GM15510 (cell line): Measurements from ENCODE around the gene MED17.

Experiments
- POLR2A ChIP-seq: IDR thresholded peaks from 3 replicates; pipeline ENCODE4 v1.6.1; 2011; ENCODE audit warnings: borderline replicate concordance; ENCODE audit not compliant: insufficient read length; ENCODE audit errors: extremely low read depth

Gene MED17

GRCh38 chr11:93746101-93746500, 38.0 kb upstream of the MED17 start:
- TF ChIP-seq POLR2A: no peak

GRCh38 chr11:93747122-93747521, 37.0 kb upstream of the MED17 start:
- TF ChIP-seq POLR2A: no peak

- no peak for TF ChIP-seq POLR2A
Measured at GRCh38 chr11:93751001-93751400, 33.1 kb upstream of the MED17 start.

- TF ChIP-seq POLR2A: no peak
Measured at GRCh38 chr11:93753241-93753640, 30.8 kb upstream of the MED17 start.

- TF ChIP-seq POLR2A: no peak
Measured at GRCh38 chr11:93756748-93757147, 27.3 kb upstream of the MED17 start.

- TF ChIP-seq POLR2A: no peak
Measured at GRCh38 chr11:93757301-93757700, 26.8 kb upstream of the MED17 start.

- no peak for TF ChIP-seq POLR2A
Measured at GRCh38 chr11:93757924-93758865, 25.9 kb upstream of the MED17 start.

GRCh38 chr11:93761910-93762309, 22.2 kb upstream of the MED17 start:
- no peak for TF ChIP-seq POLR2A

- no peak for TF ChIP-seq POLR2A
Measured at GRCh38 chr11:93765551-93765950, 18.5 kb upstream of the MED17 start.

GRCh38 chr11:93766504-93766903, 17.6 kb upstream of the MED17 start:
- no peak for TF ChIP-seq POLR2A

GRCh38 chr11:93767018-93767417, 17.1 kb upstream of the MED17 start:
- no peak for TF ChIP-seq POLR2A

- no peak for TF ChIP-seq POLR2A
Measured at GRCh38 chr11:93770160-93770559, 13.9 kb upstream of the MED17 start.

- no peak for TF ChIP-seq POLR2A
Measured at GRCh38 chr11:93772123-93772522, 12.0 kb upstream of the MED17 start.

GRCh38 chr11:93773045-93773477, 11.0 kb upstream of the MED17 start:
- TF ChIP-seq POLR2A: no peak

GRCh38 chr11:93773601-93774200, 10.4 kb upstream of the MED17 start:
- no peak for TF ChIP-seq POLR2A

- TF ChIP-seq POLR2A: no peak
Measured at GRCh38 chr11:93775289-93775688, 8.8 kb upstream of the MED17 start.
